Panc1 (cell line): Measurements from ENCODE around the gene GMDS. TPM values are rescaled to one million over a fixed set of nuclear protein-coding genes. Genes with fewer than 3 reads are reported as not detected.

Experiments
- ATAC-seq: fragments of 200-7000 bp; cut with Tn5 transposase; 2 replicates; pipeline ENCODE4 v1.9.1; 2020; ENCODE audit warnings: mild to moderate bottlenecking, moderate library complexity
- BruUV-seq: library from RNA; stranded (reverse); fragments of 400-500 nt; replicated peaks from 2 replicates; lab custom pipeline; 2021; lab: Mats Ljungman, UMichigan
- CTCF ChIA-PET: fragments of 300-600 bp; sonication (Branson Sonifier 250); formaldehyde crosslinking; loops from one replicate; lab custom pipeline; 2022; ENCODE audit warnings: antibody characterized with exemption; lab: Charles Lee
- POLR2A ChIA-PET: fragments of 300-600 bp; sonication (Branson Sonifier 250); formaldehyde crosslinking; loops from one replicate; lab custom pipeline; 2022; ENCODE audit warnings: antibody characterized with exemption; lab: Charles Lee
- DNase-seq: peaks from one replicate; pipeline ENCODE4 v3.0.0-alpha.2; 2010; ENCODE audit warnings: low read depth, low spot score
- H3K27ac ChIP-seq: 2 replicates; pipeline ENCODE4 v1.5.1; 2011; ENCODE audit warnings: mild to moderate bottlenecking, low read length, inconsistent platforms
- H3K27me3 ChIP-seq: fragments of 200-500 bp; sonication (Bioruptor generic); 2 replicates; pipeline ENCODE4 v1.6.0; 2014; ENCODE audit warnings: low read length, inconsistent platforms; ENCODE audit not compliant: control insufficient read depth, insufficient read depth
- H3K36me3 ChIP-seq: fragments of 200-500 bp; sonication (Bioruptor generic); 2 replicates; pipeline ENCODE4 v1.5.1; 2014; ENCODE audit warnings: inconsistent platforms, mild to moderate bottlenecking, low read length, moderate library complexity; ENCODE audit not compliant: control insufficient read depth, insufficient read depth
- H3K4me1 ChIP-seq: 2 replicates; pipeline ENCODE4 v1.5.1; 2011; ENCODE audit warnings: inconsistent platforms, mild to moderate bottlenecking, low read length, moderate library complexity; ENCODE audit not compliant: control insufficient read depth, insufficient read depth
- H3K4me3 ChIP-seq, 2 experiments: 2 replicates each; pipeline ENCODE4 v1.5.1; 2011 to 2012; ENCODE audit warnings: low read depth in 2 of 2, low read length in 2 of 2, mild to moderate bottlenecking in 2 of 2, inconsistent platforms in 1 of 2, moderate library complexity in 1 of 2
- H3K9me3 ChIP-seq: fragments of 200-500 bp; sonication (Bioruptor generic); 2 replicates; pipeline ENCODE4 v1.5.1; 2014; ENCODE audit warnings: low read depth, mild to moderate bottlenecking, inconsistent platforms, low read length, moderate library complexity; ENCODE audit not compliant: control insufficient read depth, insufficient read depth
- CTCF ChIP-seq: fragments of 450-650 bp; IDR thresholded peaks from 2 replicates; pipeline ENCODE4 v1.5.1; 2017; ENCODE audit warnings: mild to moderate bottlenecking
- POLR2AphosphoS5 ChIP-seq: IDR thresholded peaks from 2 replicates; pipeline ENCODE4 v1.6.1; 2012; ENCODE audit warnings: mild to moderate bottlenecking, low read depth, low read length, moderate library complexity
- REST ChIP-seq, 2 experiments: IDR thresholded peaks; 2 replicates each; pipeline ENCODE4 v1.6.1; 2011 to 2012; ENCODE audit warnings: low read depth in 2 of 2, control low read depth in 1 of 2, low read length in 1 of 2, mild to moderate bottlenecking in 1 of 2, moderate library complexity in 1 of 2; ENCODE audit not compliant: insufficient read depth in 1 of 2
- SIN3A ChIP-seq: IDR thresholded peaks from 2 replicates; pipeline ENCODE4 v1.6.1; 2012; ENCODE audit warnings: low read depth, mild to moderate bottlenecking, low read length, moderate library complexity, borderline replicate concordance; ENCODE audit not compliant: insufficient read depth
- TCF7L2 ChIP-seq: IDR thresholded peaks from 2 replicates; pipeline ENCODE4 v1.6.1; 2011; ENCODE audit warnings: mild to moderate bottlenecking, low read depth, low read length, inconsistent platforms
- in situ Hi-C: cut with HindIII; loops from 2 replicates; pipeline ENCODE4 v1.10.0; 2016; ENCODE audit warnings: low sequenced_read_pairs, low pct_unique_long_range_greater_than_20kb
- intact Hi-C: fragments of 100-400 bp; cut with micrococcal nuclease; formaldehyde crosslinking; loops from one replicate; pipeline ENCODE4 v1.10.0; 2022; ENCODE audit not compliant: unreplicated experiment
- total RNA-seq: library from RNA; stranded (reverse); gene quantifications from one replicate; pipeline ENCODE4 v1.2.1, GENCODE V29; 2021; ENCODE audit not compliant: unreplicated experiment

Gene GMDS
- total RNA-seq, 1 experiment from 2014 or later = 9.8 TPM

- no peak for ATAC-seq
- Histone ChIP-seq H3K4me3 (no peak overlapping the region), H3K9me3 (no peaks in the 10 kb centered on the region), H3K27ac (no peak overlapping the region), H3K27me3 (no peaks in the 10 kb centered on the region), H3K4me1 (no peaks in the 10 kb centered on the region), H3K36me3 (no peaks in the 10 kb centered on the region)
- ChIA-PET CTCF (interaction anchor here (0.6 kb wide), 1 partner anchor 828 kb away, joined by 5 read pairs; no protein-coding TSS in a partner anchor), POLR2A (no interaction called here)
- TF ChIP-seq TCF7L2 (no peak), POLR2AphosphoS5 (no peak), REST (IDR thresholded peaks at IDR 0.05; ENCODE audit: insufficient read depth in 1 of 2, low read depth in 2 of 2, low read length in 1 of 2) (no peak), SIN3A (no peak), CTCF (no peak)
- intact Hi-C loops = no loop called here
- BruUV-seq = no TSS peak
- no peak for DNase-seq
- in situ Hi-C loops = no loop called here
These were observed 625.5 kb downstream of the GMDS start for GRCh38 chr6:1619673-1620503.

- CTCF ChIA-PET = interaction anchor here (0.6 kb wide), 1 partner anchor 829 kb away, joined by 5 read pairs; no protein-coding TSS in a partner anchor
These were observed 626.2 kb downstream of the GMDS start for GRCh38 chr6:1619098-1619672.

More at GRCh38 chr6:1619098-1619672, 626.2 kb downstream of the GMDS start:
- DNase-seq (no peak), ATAC-seq (no peak)
- BruUV-seq = no TSS peak
- POLR2A ChIA-PET = no interaction called here
- H3K4me1 ChIP-seq = no peaks in the 10 kb centered on the region
- TF ChIP-seq CTCF (no peak), REST (IDR thresholded peaks at IDR 0.05; ENCODE audit: insufficient read depth in 1 of 2, low read depth in 2 of 2, low read length in 1 of 2) (no peak), TCF7L2 (no peak), POLR2AphosphoS5 (no peak)
- in situ Hi-C loops (no loop called here), intact Hi-C loops (no loop called here)
- H3K27ac ChIP-seq = no peak overlapping the region
- no peaks in the 10 kb centered on the region for H3K27me3 ChIP-seq
- no peaks in the 10 kb centered on the region for H3K36me3 ChIP-seq
- no peaks in the 10 kb centered on the region for H3K9me3 ChIP-seq
- no peak overlapping the region for H3K4me3 ChIP-seq
